Neutrophil (primary cell): ENCODE results near the gene INSC.

Source experiments
- H3K27ac ChIP-seq: fragments of 200-600 bp; sonication (generic); 2 replicates; pipeline ENCODE4 v1.5.1; 2016; ENCODE audit warnings: mild to moderate bottlenecking, moderate library complexity
- H3K27me3 ChIP-seq: fragments of 200-600 bp; sonication (generic); 2 replicates; pipeline ENCODE4 v1.6.0; 2016; ENCODE audit warnings: mild to moderate bottlenecking
- H3K36me3 ChIP-seq: fragments of 200-600 bp; sonication (generic); 2 replicates; pipeline ENCODE4 v1.5.1; 2017
- H3K4me1 ChIP-seq, 2 experiments: fragments of 200-600 bp in 1 of 2; sonication (generic) in 1 of 2; 1 replicate in 1 of 2; 2 replicates in 1 of 2; pipeline versions ENCODE4 v1.5.1 to v1.6.1; 2013 to 2016; ENCODE audit warnings: low read depth in 1 of 2, low read length in 1 of 2, mild to moderate bottlenecking in 1 of 2, moderate library complexity in 1 of 2; ENCODE audit not compliant: control insufficient read depth in 1 of 2, insufficient read depth in 1 of 2
- H3K4me3 ChIP-seq, 2 experiments: fragments of 200-600 bp in 1 of 2; sonication (generic) in 1 of 2; 1 replicate in 1 of 2; 2 replicates in 1 of 2; pipeline ENCODE4 v1.5.1; 2013 to 2016; ENCODE audit warnings: low read depth in 1 of 2, low read length in 1 of 2, mild to moderate bottlenecking in 1 of 2, moderate library complexity in 1 of 2
- H3K9me3 ChIP-seq: fragments of 200-600 bp; sonication (generic); 2 replicates; pipeline ENCODE4 v1.5.1; 2016
- CTCF ChIP-seq: fragments of 200-600 bp; sonication (generic); IDR thresholded peaks from 2 replicates; pipeline ENCODE4 v1.5.1; 2016; ENCODE audit warnings: antibody characterized with exemption

The INSC gene

GRCh38 chr11:15268598-15268997, 153.9 kb downstream of the INSC start:
- H3K4me1 ChIP-seq, result no peaks in the 10 kb centered on the region
- H3K4me3 ChIP-seq, result no peak overlapping the region
- H3K27ac ChIP-seq, result no peak overlapping the region
- H3K27me3 ChIP-seq, result peaks cover 5% of the 10 kb centered on the region
- H3K9me3 ChIP-seq, result no peaks in the 10 kb centered on the region
- H3K36me3 ChIP-seq, result no peaks in the 10 kb centered on the region
- TF ChIP-seq CTCF, result no peak

DNA sequence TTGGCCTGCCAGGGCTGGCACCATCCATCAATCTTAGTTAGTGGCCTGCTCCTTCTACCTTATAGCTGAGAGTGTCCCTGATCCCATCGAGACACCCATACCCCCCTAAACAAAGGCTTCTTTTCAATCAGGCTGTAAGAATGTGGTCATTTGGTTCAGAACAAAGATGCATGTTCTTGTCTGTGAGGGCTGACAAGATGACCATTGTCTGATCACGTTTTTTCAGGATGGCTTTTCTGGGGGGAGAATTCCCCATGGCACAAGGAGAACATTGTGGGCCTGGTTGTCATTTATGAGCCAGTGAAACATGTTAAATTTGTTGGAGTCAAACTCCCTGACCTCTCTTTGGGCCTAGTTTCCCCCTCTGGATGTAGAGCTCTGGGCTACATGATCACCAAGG, 160.4 kb downstream of the INSC start:
- no peak overlapping the region for H3K4me3 ChIP-seq
- H3K36me3 ChIP-seq, result no peaks in the 10 kb centered on the region
- no peak for TF ChIP-seq CTCF
- H3K4me1 ChIP-seq, result no peaks in the 10 kb centered on the region
- no peak overlapping the region for H3K27ac ChIP-seq
- no peaks in the 10 kb centered on the region for H3K9me3 ChIP-seq
- H3K27me3 ChIP-seq, result peaks cover 34% of the 10 kb centered on the region

DNA sequence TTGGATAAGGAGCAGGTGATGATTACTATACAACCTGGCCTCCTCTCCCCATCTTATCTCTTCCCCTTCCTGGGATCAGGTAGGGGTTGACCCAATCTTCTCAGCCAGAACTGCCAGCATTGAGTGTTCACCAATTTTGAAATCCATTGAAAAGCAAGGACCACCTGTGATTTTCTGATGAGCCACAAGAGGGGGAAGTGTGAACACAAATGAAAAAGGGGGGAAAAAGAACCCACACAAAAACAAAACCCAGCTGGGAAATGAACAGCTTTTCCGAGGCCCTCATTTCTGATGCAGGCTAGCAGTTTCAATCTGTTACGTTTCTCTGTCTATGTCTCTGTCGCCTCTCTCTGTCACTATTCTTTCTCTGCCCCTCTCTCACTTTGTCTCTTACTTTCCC, 161.9 kb downstream of the INSC start:
- H3K36me3 ChIP-seq, result no peaks in the 10 kb centered on the region
- H3K4me1 ChIP-seq, result no peaks in the 10 kb centered on the region
- H3K27ac ChIP-seq, result no peak overlapping the region
- peaks cover 39% of the 10 kb centered on the region for H3K27me3 ChIP-seq
- no peaks in the 10 kb centered on the region for H3K9me3 ChIP-seq
- H3K4me3 ChIP-seq, result no peak overlapping the region
- TF ChIP-seq CTCF, result no peak

DNA sequence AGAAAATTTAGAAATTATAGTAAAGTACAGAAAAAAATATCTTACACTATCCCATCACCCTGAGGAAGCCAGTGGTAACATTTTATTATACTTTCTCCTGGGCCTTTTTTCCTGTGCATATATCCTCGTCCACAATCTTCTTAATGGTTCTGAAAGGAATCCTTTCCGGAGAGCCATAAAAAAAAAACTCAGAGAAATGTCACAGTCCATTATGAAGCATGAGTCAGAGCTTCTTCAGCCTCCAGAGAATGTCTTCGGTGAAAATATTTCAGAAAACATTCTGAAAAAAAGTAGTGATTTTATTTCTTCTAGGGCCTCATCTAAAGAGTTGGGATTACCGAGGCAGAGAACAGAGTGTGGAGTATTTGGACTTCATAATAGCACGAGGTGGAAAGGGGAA, 163.4 kb downstream of the INSC start:
- no peak overlapping the region for H3K27ac ChIP-seq
- no peak overlapping the region for H3K4me3 ChIP-seq
- no peaks in the 10 kb centered on the region for H3K4me1 ChIP-seq
- H3K27me3 ChIP-seq, result peaks cover 43% of the 10 kb centered on the region
- TF ChIP-seq CTCF, result no peak
- H3K36me3 ChIP-seq, result no peaks in the 10 kb centered on the region
- H3K9me3 ChIP-seq, result no peaks in the 10 kb centered on the region

DNA sequence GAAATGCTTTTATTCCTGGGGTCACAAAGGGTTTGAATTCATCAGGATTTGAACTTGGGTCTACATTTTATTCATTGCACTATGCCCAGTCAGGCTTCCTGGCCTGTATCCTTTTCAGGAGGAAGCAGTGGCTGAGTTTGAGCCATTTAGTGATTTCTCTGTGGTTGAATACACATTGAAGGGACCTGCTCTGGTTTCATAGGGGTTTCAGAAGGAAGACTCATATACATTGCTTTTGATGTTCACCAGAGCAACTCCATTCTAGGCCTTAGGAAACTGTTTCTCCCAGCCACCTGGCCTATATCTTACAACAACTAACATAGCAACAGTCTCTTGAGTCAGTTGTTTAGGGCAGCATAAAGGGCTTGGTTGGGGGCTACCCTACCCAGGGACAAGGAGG, 165.7 kb downstream of the INSC start:
- no peak for TF ChIP-seq CTCF
- H3K4me1 ChIP-seq, result no peaks in the 10 kb centered on the region
- H3K27me3 ChIP-seq, result peaks cover 43% of the 10 kb centered on the region
- H3K36me3 ChIP-seq, result no peaks in the 10 kb centered on the region
- H3K27ac ChIP-seq, result no peak overlapping the region
- no peaks in the 10 kb centered on the region for H3K9me3 ChIP-seq
- no peak overlapping the region for H3K4me3 ChIP-seq

- Histone ChIP-seq H3K4me3 (no peak overlapping the region), H3K9me3 (no peaks in the 10 kb centered on the region), H3K4me1 (no peaks in the 10 kb centered on the region), H3K27ac (no peak overlapping the region), H3K36me3 (no peaks in the 10 kb centered on the region), H3K27me3 (peaks cover 25% of the 10 kb centered on the region)
- no peak for TF ChIP-seq CTCF
These were observed 168.0 kb downstream of the INSC start for GRCh38 chr11:15282754-15283153.
